ENCODE data around the gene FBRSL1. TPM values are rescaled to one million over a fixed set of nuclear protein-coding genes. Genes with fewer than 3 reads are reported as not detected.

The FBRSL1 gene
- total and polyA plus RNA-seq, 2 donors (not counting 3 experiments of a cell fraction or from before 2014, with no cell fraction given) = 19.3 to 79.8 TPM

- Histone ChIP-seq H3K9ac (replicated peaks; ENCODE audit: extremely low read depth, insufficient read depth, low read length) (no peak overlapping the region), H3K36me3 (ENCODE audit: control insufficient read depth in 2 of 2, extremely low read depth in 1 of 2, insufficient read depth in 2 of 2, low read length in 2 of 2) (no peaks in the 10 kb centered on the region), H3K4me1 (ENCODE audit: control insufficient read depth, extremely low read depth, insufficient read depth, low read length) (no peaks in the 10 kb centered on the region), H3K27me3 (ENCODE audit: control insufficient read depth in 2 of 2, insufficient read depth in 2 of 2, low read length in 2 of 2) (no peaks in the 10 kb centered on the region), H3K4me2 (ENCODE audit: insufficient read depth, low read length) (no peak overlapping the region), H3K79me2 (ENCODE audit: control insufficient read depth, insufficient read depth, low read length) (no peaks in the 10 kb centered on the region), H3K9me1 (replicated peaks; ENCODE audit: control insufficient read depth, extremely low read depth, insufficient read depth, low read length) (no peaks in the 10 kb centered on the region), H2AFZ (ENCODE audit: low read depth, low read length) (no peak overlapping the region), H4K20me1 (replicated peaks; ENCODE audit: control insufficient read depth, extremely low read depth, insufficient read depth, low read length) (no peaks in the 10 kb centered on the region), H3K9me3 (replicated peaks; ENCODE audit: control insufficient read depth, insufficient read depth, low read length) (no peaks in the 10 kb centered on the region), H3K4me3 (replicated peaks in 1 of 3; ENCODE audit: insufficient read depth in 1 of 3, low read depth in 1 of 3, low read length in 3 of 3) (no peak overlapping the region), H3K27ac (ENCODE audit: insufficient read depth, low read depth, low read length) (no peak overlapping the region)
- TF ChIP-seq EZH2 (IDR thresholded peaks at IDR 0.05; ENCODE audit: borderline replicate concordance, low read depth, low read length, severe bottlenecking) (no peak), MYC (IDR thresholded peaks at IDR 0.05; ENCODE audit: low read depth, low read length) (no peak), GATA2 (IDR thresholded peaks at IDR 0.05; ENCODE audit: insufficient read depth, insufficient read length, low read depth, low read length) (no peak), CTCF (IDR thresholded peaks at IDR 0.05; ENCODE audit: extremely low read depth in 1 of 2, insufficient read depth in 1 of 2, low read depth in 1 of 2, low read length in 2 of 2) (no peak), POLR2AphosphoS5 (IDR thresholded peaks at IDR 0.05; ENCODE audit: insufficient read depth, low read depth, low read length) (no peak), MAX (IDR thresholded peaks at IDR 0.05; ENCODE audit: insufficient read depth, insufficient read length) (no peak), POLR2A (IDR thresholded peaks at IDR 0.05; ENCODE audit: low read depth, low read length) (no peak), JUN (IDR thresholded peaks at IDR 0.05; ENCODE audit: borderline replicate concordance, insufficient read depth, insufficient read length, low read depth) (no peak), FOS (IDR thresholded peaks at IDR 0.05; ENCODE audit: borderline replicate concordance, insufficient read depth, low read length) (no peak)
- CTCF ChIA-PET = interaction anchor here (1.0 to 5.1 kb wide), 3 partner anchors 14 to 105 kb away, joined by 3 to 75 read pairs (median 3); no protein-coding TSS in a partner anchor
- DNase-seq (ENCODE audit: low read depth, low spot score) = no peak
- dilution Hi-C loops (cut with MboI; ENCODE audit: extremely low pct_ligation_motif_present, low sequenced_read_pairs) = no loop called here
- no peak for FAIRE-seq
- POLR2A ChIA-PET = no interaction called here
- no TSS peak for BruUV-seq (replicated peaks)
- intact Hi-C loops (cut with micrococcal nuclease) = loop anchor here (10.0 kb wide), 1 partner anchor 56 kb away; no protein-coding TSS in a partner anchor
These were observed 30.7 kb downstream of the FBRSL1 start for GRCh38 chr12:132520421-132521199.
